COLO829 (cell line): ENCODE data around the gene RIPK4.

ENCODE experiments used
- DNase-seq: peaks from one replicate; pipeline ENCODE4 v3.0.0; 2012; ENCODE audit warnings: low spot score

Gene RIPK4

GRCh38 chr21:41768437-41769042, 1.7 kb upstream of the RIPK4 start:
- DNase-seq: no peak

- no peak for DNase-seq
Measured at GRCh38 chr21:41767606-41768436, 969 bp upstream of the RIPK4 start.

- DNase-seq: no peak
Measured at GRCh38 chr21:41765973-41766882, 624 bp downstream of the RIPK4 start.

GRCh38 chr21:41765420-41765821, 1.4 kb downstream of the RIPK4 start:
- DNase-seq: no peak

- DNase-seq: no peak
Measured at GRCh38 chr21:41764558-41765419, 2.1 kb downstream of the RIPK4 start.

GRCh38 chr21:41763996-41764395, 2.9 kb downstream of the RIPK4 start:
- DNase-seq: no peak

GRCh38 chr21:41763398-41763931, 3.4 kb downstream of the RIPK4 start:
- no peak for DNase-seq

- DNase-seq: no peak
Measured at GRCh38 chr21:41762753-41763152, 4.1 kb downstream of the RIPK4 start.

GRCh38 chr21:41761934-41762635, 4.8 kb downstream of the RIPK4 start:
- no peak for DNase-seq

- DNase-seq: peak; percentile 73
Measured at GRCh38 chr21:41761211-41761933, 5.5 kb downstream of the RIPK4 start.

- DNase-seq: no peak
Measured at GRCh38 chr21:41760411-41760810, 6.4 kb downstream of the RIPK4 start.

- no peak for DNase-seq
Measured at GRCh38 chr21:41759926-41760325, 6.9 kb downstream of the RIPK4 start.

- DNase-seq: no peak
Measured at GRCh38 chr21:41759214-41759840, 7.5 kb downstream of the RIPK4 start.

- no peak for DNase-seq
Measured at GRCh38 chr21:41758550-41758949, 8.3 kb downstream of the RIPK4 start.

GRCh38 chr21:41755934-41756773, 10.7 kb downstream of the RIPK4 start:
- DNase-seq: no peak

- DNase-seq: no peak
Measured at GRCh38 chr21:41755258-41755933, 11.5 kb downstream of the RIPK4 start.

- DNase-seq: no peak
Measured at GRCh38 chr21:41754479-41754891, 12.4 kb downstream of the RIPK4 start.
